ENCODE results near the gene ANP32D.
"Not testable (repeated sequence)": the region's sequence is repeated elsewhere in the genome, so short reads cannot be mapped to it uniquely, and the experiment has no call there.

The ANP32D gene

DNA sequence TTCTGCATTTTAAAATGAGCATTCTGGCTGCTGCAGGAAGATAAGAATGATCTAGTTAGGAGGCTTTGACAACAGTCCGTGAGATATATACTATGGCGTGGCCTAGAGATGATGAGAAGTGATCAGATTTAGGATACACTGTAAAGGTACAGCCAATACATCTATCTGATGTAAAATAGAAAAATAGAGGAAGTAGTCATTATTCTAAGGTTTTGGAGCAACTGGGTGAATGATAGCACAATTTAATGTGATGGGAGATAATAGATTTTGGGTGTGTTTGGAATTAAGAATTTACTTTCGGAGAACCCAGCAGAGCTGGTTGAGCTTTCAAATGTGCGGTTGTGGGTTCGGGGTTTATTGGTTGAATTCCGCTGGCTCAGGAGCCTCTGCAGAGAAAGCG is at the start of gene ANP32D:
Gene ANP32D (plus strand): TSS at position 301 of the 400 bp plus-strand sequence. CDS start 106 bp downstream, outside the sequence.
- DNase-seq = no peak

GRCh38 chr12:48423171-48423570 is 49.2 kb upstream of the ANP32D start:
- no peak for DNase-seq

- no peak for DNase-seq
Measured at GRCh38 chr12:48424644-48425043, 47.7 kb upstream of the ANP32D start.

DNA sequence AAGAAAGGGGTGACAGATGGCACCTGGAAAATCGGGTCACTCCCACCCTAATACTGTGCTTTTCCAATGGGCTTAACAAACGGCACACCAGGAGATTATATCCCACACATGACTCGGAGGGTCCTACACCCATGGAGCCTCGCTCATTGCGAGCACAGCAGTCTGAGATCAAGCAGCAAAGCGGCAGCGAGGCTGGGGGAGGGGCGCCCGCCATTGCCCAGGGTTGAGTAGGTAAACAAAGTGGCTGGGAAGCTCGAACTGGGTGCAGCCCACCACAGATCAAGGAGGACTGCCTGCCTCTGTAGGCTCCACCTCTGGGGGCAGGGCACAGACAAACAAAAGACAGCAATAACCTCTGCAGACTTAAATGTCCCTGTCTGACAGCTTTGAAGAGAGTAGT is 38.3 kb upstream of the ANP32D start:
- not testable (repeated sequence) for DNase-seq

DNA sequence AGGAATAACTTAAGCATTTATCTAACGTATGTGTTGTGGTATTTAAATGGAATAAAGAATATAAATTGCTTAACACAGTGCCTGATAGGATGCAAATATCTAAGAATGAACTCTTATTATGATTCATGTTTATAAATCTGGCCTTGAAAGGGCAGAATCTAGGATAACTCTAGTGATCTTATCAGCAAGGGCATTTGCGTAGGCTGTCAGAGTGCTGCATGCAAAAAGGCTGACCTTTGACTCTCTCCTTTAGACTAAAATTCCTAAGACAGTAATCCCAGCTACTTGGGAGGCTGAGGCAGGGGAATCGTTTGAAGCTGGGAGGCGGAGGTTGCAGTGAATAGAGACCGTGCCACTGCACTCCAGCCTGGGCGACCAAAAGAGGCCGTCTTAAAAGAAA is 31.3 kb upstream of the ANP32D start:
- no peak for DNase-seq

GRCh38 chr12:48442179-48442847 is 30.0 kb upstream of the ANP32D start:
- DNase-seq = no peak

GRCh38 chr12:48445538-48445937 is 26.8 kb upstream of the ANP32D start:
- no peak for DNase-seq

DNA sequence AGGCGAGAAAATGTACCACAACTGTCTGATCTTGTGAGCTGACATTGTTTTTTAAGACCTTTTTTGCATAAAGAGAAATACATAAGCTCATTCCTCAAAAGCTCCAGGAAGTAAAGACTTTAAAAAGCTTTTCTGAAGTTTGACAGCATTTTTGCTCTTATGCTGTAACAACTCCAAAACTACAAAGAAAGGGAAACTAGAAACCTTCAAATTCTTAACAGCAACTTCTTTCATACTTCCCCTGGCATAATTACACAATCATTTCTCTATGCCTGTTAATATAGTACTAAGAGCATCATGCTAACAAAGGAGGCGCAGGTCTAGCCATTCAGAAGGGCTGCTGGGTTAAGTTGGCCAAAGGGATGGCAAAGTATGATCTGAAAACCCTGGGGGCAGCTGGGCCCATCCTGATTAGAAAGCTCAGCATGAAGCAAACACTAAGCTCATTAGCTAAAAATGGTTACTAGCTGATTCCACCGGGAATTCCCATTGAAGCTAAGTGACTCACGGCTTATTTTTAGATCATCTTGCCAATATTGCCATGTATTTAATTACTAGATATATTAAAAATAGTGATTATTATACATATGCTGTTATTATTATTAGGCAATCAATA is 26.1 kb upstream of the ANP32D start:
- no peak for DNase-seq

GRCh38 chr12:48447755-48448154 is 24.6 kb upstream of the ANP32D start:
- no peak for DNase-seq

GRCh38 chr12:48451372-48451771 is 21.0 kb upstream of the ANP32D start:
- no peak for DNase-seq

DNA sequence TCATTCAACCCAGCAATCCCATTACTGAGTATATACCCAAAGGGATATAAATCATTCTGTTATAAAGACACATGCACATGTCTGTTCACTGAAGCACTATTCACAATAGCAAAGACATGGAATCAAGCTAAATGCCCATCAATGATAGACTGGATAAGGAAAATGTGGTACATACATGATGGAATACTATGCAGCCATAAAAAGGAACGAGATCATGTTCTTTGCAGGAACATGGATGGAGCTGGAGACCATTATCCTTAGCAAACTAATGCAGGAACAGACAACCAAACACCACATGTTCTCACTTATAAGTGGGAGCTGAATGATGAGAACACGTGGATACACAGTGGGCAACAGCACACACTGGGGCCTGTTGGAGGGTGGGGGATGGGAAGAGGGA is 19.4 kb upstream of the ANP32D start:
- DNase-seq = not testable (repeated sequence)

DNA sequence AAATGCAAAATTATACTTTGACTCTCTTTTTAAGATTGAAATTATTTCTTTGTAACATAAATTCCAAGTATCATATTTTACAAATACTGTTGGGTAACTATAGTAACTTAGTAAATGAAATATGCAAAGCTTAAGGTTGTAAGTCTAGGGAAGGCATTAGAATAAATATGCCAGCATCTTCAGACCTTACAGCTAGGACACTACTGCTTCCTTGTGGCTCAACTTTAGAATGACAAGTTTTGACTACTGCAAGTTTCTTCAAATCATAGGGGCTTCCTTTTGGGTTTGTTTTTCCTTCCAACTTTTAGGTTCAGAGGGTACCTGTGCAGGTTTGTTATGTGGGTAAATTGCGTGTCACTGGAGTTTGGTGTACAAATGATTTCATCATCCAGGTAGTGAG is 17.7 kb upstream of the ANP32D start:
- DNase-seq = no peak

GRCh38 chr12:48455116-48455515 is 17.2 kb upstream of the ANP32D start:
- no peak for DNase-seq

GRCh38 chr12:48459259-48459658 is 13.1 kb upstream of the ANP32D start:
- DNase-seq = no peak

DNA sequence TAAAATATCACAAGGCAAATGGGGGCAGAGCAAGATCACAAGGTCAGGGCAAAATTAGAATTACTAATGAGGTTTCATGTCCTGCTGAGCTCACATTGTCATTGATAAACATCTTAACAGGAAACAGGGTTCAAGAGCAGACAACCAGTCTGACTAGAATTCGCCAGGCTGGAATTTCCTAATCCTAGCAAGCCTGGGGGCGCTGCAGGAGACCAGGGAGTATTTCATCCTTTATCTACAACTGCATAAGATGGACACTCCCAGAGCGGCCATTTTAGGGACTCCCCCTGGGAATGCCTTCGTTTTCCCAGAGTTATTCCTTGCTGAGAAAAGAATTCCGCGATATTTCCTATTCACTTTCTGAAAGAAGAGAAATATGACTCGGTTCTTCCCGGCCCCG is 3.3 kb upstream of the ANP32D start:
- DNase-seq = not testable (repeated sequence)

DNA sequence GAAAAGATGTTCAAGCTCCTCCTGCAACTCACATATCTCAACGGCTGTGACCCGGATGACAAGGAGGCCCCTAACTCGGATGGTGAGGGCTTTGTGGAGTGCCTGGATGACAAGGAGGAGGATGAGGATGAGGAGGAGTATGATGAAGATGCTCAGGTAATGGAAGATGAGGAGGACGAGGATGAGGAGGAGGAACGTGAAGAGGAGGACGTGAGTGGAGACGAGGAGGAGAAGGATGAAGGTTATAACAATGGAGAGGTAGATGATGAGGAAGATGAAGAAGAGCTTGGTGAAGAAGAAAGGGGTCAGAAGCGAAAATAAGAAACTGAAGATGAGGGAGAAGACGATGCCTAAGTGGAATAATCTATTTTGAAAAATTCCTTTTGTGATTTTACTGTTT is 702 bp downstream of the ANP32D start:
- DNase-seq = no peak

DNA sequence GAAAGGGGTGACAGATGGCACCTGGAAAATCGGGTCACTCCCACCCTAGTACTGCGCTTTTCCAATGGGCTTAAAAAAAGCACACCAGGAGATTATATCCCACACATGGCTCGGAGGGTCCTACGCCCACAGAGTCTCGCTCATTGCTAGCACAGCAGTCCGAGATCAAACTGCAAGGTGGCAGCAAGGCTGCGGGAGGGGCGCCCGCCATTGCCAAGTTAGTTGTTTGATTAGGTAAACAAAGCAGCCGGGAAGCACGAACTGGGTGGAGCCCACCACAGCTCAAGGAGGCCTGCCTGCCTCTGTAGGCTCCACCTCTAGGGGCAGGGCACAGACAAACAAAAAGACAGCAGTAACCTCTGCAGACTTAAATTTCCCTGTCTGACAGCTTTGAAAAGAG is 2.1 kb downstream of the ANP32D start:
- not testable (repeated sequence) for DNase-seq

GRCh38 chr12:48482198-48482597 is 9.8 kb downstream of the ANP32D start, which contains the start of gene C12orf54:
Gene C12orf54 (plus strand): TSS chr12:48482498. CDS start chr12:48483297, 799 bp downstream.
- DNase-seq = no peak

GRCh38 chr12:48482930-48483329 is 10.6 kb downstream of the ANP32D start:
- no peak for DNase-seq

DNA sequence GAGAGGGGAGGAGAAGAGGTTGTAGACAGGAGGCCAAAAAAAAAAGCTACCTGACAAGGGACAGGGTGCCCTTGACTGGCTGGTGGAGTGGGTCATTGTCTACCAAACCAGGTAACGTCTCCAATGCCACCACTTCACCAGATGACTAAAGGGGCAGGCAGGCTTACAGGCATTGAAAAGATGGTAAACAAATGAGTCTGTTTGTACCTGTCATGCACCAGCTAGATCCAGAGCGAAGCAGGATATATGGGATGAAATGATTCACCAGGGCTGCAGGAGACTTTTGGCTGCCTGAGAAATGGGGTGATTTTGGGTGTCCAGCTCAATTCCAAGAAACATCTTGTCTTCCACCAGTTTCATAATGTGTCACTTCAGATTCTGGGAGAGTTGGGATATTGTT is 13.9 kb downstream of the ANP32D start:
- DNase-seq = no peak

DNA sequence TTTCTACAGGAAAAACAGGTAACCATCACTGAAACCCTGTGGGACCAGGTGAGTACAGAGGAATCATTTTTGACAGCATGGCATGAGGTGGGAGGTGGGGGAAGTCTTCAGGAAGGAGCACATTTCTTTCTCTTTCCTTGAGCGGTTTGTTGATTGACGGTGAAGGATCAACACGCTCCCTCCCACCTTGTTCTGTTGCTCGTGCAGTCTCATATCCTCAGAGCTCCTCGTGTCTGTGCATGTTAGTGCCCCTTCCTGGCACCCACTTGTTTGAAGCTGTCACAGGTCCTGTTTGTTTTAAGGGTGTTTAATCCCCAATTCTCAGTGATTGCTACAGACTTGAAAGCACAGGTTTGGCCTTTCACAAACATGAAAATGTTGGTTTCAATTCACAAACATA is 14.3 kb downstream of the ANP32D start:
- no peak for DNase-seq

GRCh38 chr12:48489012-48489411 is 16.7 kb downstream of the ANP32D start:
- DNase-seq = no peak

DNA sequence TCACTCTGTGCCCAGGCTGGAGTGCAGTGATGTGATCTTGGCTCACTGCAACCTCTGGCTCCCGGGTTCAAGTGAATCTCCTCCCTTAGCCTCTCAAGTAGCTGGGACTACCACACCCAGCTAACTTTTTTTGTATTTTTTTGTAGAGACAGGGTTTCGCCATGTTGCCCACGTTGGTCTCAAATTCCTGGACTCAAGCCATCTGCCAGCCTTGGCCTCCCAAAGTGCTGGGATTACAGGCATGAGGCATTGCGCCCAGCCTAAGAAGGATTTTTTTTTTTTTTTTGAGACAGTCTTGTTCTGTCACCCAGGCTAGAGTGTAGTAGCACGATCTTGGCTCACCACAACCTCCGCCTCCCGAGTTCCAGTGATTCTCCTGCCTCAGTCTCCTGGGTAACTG is 17.1 kb downstream of the ANP32D start:
- DNase-seq = not testable (repeated sequence)

Measured in hypothalamus (tissue), 51 donors.